Natural killer cell treated with Interleukin-12 subunit alpha and Interleukin-12 subunit beta and Interleukin-15 and Interleukin-18, amount 100 ng/mL, for 72 hours (primary cell): ENCODE data around the gene ACOXL. TPM values are rescaled to one million over a fixed set of nuclear protein-coding genes. Genes with fewer than 3 reads are reported as not detected.

ENCODE experiments used
- ATAC-seq, 2 donors: fragments of 150-1000 bp; cut with Tn5 transposase in 1 of 2; sonication (Bioruptor Pico), chemical (Tn5 transposase) in 1 of 2; 2 replicates each; pipeline ENCODE4 v1.10.0; 2021
- DNase-seq: peaks from one replicate; pipeline ENCODE4 v3.0.0; 2022; ENCODE audit warnings: low spot score
- H3K27ac Mint-ChIP-seq, 2 donors: 1 replicate in 1 of 2; 2 replicates in 1 of 2; pipeline ENCODE4 v1.8.0; 2022; ENCODE audit warnings: mixed read lengths in 2 of 2, mild to moderate bottlenecking in 1 of 2, moderate library complexity in 1 of 2
- H3K27me3 Mint-ChIP-seq, 2 donors: 1 replicate in 1 of 2; 2 replicates in 1 of 2; pipeline ENCODE4 v1.8.0; 2022; ENCODE audit warnings: mixed read lengths in 2 of 2
- H3K36me3 Mint-ChIP-seq: one replicate; pipeline ENCODE4 v1.8.0; 2022; ENCODE audit warnings: mixed read lengths
- H3K4me1 Mint-ChIP-seq, 2 donors: 1 replicate in 1 of 2; 2 replicates in 1 of 2; pipeline ENCODE4 v1.8.0; 2022; ENCODE audit warnings: low read depth in 2 of 2, mixed read lengths in 2 of 2, mild to moderate bottlenecking in 1 of 2
- H3K4me3 Mint-ChIP-seq: one replicate; pipeline ENCODE4 v1.8.0; 2022; ENCODE audit warnings: mixed read lengths
- H3K9me3 Mint-ChIP-seq: 2 replicates; pipeline ENCODE4 v1.8.0; 2022; ENCODE audit warnings: mixed read lengths
- total RNA-seq, 2 donors: library from RNA; stranded (reverse); gene quantifications; one replicate each; pipeline ENCODE4 v1.2.3, GENCODE V29; 2022

ACOXL gene
- total RNA-seq, 2 donors from 2014 or later, result 1.4 to 2.5 TPM

DNA sequence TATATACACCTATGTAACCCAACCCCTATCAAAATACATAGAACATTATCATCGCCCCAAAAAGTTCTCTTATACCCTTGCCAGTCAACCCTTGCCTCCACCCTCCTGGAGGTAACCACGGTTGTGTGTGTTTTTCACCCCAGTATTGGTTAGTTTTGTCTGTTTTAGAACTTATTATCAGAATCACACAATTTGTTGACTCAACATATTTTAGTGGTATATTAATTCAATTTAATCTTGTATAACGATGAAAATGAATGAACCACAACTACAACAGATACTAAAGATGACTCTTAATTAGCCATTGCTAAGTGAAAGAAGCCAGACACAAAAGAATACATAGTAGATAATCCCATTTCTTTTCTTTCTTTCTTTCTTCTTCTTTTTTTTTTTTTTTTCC lies 19.3 kb downstream of the ACOXL start:
- no peaks in the 10 kb centered on the region for H3K36me3 Mint-ChIP-seq
- ATAC-seq, result no peak
- no peak overlapping the region for H3K27ac Mint-ChIP-seq
- H3K27me3 Mint-ChIP-seq, result peaks cover 19 to 29% of the 10 kb centered on the region in 2 donors
- peaks cover 14 to 17% of the 10 kb centered on the region in 2 donors for H3K4me1 Mint-ChIP-seq
- H3K4me3 Mint-ChIP-seq, result no peak overlapping the region
- no peaks in the 10 kb centered on the region for H3K9me3 Mint-ChIP-seq
- no peak for DNase-seq

DNA sequence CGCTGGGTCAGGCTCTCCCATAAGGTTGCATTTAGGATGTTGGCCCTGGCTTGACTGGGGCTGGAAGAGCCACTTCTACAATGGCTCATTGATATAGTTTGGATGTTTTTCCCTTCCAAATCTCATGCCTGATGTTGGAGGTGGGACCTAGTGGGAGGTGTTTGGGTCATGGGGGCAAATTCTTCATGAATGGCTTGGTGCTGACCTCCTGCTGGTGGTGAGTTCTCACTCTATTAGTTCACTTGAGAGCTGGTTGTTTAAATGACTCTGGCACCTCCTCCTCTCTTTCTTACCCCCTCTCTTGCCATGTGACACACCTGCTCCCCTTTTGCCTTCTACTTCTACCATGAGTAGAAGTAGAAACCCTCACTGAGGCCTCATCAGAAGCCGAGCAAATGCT lies 20.5 kb downstream of the ACOXL start:
- no peak overlapping the region for H3K27ac Mint-ChIP-seq
- no peak overlapping the region for H3K4me3 Mint-ChIP-seq
- H3K27me3 Mint-ChIP-seq, result peaks cover 20 to 29% of the 10 kb centered on the region in 2 donors
- ATAC-seq (no peak), DNase-seq (no peak)
- no peaks in the 10 kb centered on the region for H3K9me3 Mint-ChIP-seq
- peaks cover 11 to 12% of the 10 kb centered on the region in 2 donors for H3K4me1 Mint-ChIP-seq
- H3K36me3 Mint-ChIP-seq, result no peaks in the 10 kb centered on the region

DNA sequence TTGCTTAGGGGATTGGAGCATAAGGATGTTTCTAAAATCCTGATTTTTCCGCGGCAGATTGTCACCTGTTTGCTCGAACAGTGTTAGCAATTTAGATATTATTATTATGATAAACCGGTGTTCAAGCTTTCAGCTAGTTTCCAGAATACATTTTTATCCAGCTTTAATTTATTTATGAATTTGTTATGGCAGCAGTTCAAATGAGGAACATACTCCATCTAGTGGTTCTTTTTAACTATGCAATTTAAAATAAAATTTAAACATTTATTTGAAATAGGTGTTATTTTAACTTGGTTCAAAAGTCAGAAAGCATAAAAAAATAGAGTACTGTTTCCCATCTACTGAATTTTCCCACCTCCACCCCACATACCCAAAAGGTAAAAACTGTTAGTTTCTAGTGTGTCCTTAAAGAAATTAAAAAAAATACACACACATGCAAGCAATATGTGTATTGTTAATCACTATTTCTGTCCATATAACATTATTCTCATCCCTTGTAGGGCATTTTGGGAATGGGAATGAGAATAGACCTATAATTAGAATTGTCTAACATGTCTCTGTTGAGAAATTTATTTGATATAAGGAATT lies 23.2 kb downstream of the ACOXL start:
- H3K9me3 Mint-ChIP-seq, result no peaks in the 10 kb centered on the region
- DNase-seq, result no peak
- H3K27ac Mint-ChIP-seq, result peak overlapping the region in 1 of 2 donors; percentile 36

DNA sequence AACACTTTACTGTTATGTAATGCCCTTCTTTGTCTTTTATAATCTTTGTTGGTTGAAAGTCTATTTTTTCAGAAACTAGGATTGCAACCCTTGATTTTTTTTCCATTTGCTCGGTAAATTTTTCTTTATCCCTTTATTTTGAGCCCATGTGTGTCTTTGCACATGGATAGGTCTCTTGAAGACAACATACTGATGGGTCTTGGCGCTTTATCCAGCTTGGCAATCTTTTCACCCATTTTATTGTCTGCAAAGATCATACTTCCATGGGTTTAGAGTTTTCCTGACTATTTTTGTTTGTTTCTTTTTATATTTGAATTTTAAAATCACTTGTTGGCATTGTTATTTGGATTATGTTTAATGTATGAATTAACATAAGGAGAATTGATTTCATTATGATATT lies 27.0 kb downstream of the ACOXL start:
- ATAC-seq, result no peak
- Mint-ChIP-seq H3K36me3 (peaks cover 17% of the 10 kb centered on the region), H3K27ac (no peak overlapping the region), H3K4me1 (no peaks in the 10 kb centered on the region), H3K27me3 (peaks cover 27 to 44% of the 10 kb centered on the region in 2 donors), H3K4me3 (no peak overlapping the region), H3K9me3 (no peaks in the 10 kb centered on the region)
- DNase-seq, result no peak

More for the DNA sequence above, 23.2 kb downstream of the ACOXL start:
- Mint-ChIP-seq H3K4me1 (no peaks in the 10 kb centered on the region), H3K36me3 (peaks cover 11% of the 10 kb centered on the region), H3K4me3 (no peak overlapping the region), H3K27me3 (peaks cover 30 to 32% of the 10 kb centered on the region in 2 donors)
- ATAC-seq, result no peak

DNA sequence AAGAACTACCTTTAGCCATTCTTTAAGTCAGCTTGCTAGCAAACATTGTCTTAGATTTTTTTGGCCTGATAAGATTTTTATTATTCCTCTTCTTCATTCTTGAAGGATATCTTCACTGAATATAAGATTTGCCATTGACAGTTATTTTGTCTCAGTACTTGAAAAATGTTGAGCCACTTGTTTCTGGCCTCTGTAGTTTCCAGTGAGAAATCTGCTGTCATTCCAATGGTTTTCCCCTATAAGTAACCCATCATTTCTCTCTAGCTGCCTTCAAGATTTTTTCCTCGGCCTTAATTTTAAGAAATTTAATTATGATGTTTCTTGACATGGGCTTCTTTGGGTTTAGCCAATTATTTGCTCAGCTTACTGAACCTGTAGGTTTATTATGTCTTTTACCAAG lies 32.6 kb downstream of the ACOXL start:
- Mint-ChIP-seq H3K4me1 (no peaks in the 10 kb centered on the region), H3K27me3 (peaks cover 13 to 41% of the 10 kb centered on the region in 2 donors), H3K4me3 (no peak overlapping the region), H3K27ac (no peak overlapping the region), H3K36me3 (peaks cover 6% of the 10 kb centered on the region), H3K9me3 (no peaks in the 10 kb centered on the region)
- ATAC-seq, result no peak
- DNase-seq, result no peak

DNA sequence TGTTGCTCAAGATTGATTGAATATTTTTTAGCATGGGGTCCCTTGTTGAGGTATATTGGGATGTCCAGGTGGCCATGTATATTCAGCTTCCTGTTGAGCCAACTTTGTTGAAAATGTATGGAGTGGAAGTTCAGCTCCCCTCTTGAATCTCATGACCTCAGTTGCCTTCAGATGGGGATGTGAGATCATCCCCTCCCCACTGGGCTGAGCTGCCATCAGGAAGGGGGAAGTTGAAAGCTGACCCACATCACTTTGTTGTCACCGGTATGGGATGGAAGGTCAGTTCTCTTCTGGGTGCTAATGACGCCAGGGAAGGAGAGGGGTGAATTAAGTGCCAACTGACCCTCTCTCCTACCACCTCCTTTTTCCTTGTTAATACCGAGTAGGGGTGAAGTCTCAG lies 33.9 kb downstream of the ACOXL start:
- H3K4me3 Mint-ChIP-seq, result no peak overlapping the region
- no peak overlapping the region for H3K27ac Mint-ChIP-seq
- no peak for DNase-seq
- no peaks in the 10 kb centered on the region for H3K4me1 Mint-ChIP-seq
- peaks cover 13 to 45% of the 10 kb centered on the region in 2 donors for H3K27me3 Mint-ChIP-seq
- ATAC-seq, result no peak
- peaks cover 6% of the 10 kb centered on the region for H3K36me3 Mint-ChIP-seq
- no peaks in the 10 kb centered on the region for H3K9me3 Mint-ChIP-seq

DNA sequence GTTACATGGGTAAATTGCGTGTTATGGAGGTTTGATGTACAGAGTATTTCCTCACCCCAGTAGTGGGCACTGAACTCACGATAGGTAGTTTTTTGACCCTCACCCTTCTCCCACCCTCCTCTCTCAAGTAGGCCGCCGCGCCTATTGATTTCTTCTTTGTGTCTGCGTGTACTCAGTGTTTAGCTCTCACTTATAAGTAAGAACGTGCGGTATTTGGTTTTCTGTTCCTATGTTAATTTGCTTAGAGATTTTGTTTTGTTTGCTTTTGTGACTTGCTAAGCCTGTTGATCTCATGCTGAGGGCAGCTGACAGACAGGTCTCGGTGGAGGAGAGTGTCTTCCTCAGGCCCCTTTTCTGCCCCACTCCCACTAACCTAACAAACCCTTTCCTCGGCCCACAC lies 36.2 kb downstream of the ACOXL start:
- H3K9me3 Mint-ChIP-seq, result no peaks in the 10 kb centered on the region
- no peaks in the 10 kb centered on the region for H3K36me3 Mint-ChIP-seq
- no peak for DNase-seq
- no peak overlapping the region for H3K27ac Mint-ChIP-seq
- H3K27me3 Mint-ChIP-seq, result peaks cover 7 to 32% of the 10 kb centered on the region in 2 donors
- no peak overlapping the region for H3K4me3 Mint-ChIP-seq
- ATAC-seq, result no peak
- no peaks in the 10 kb centered on the region for H3K4me1 Mint-ChIP-seq

DNA sequence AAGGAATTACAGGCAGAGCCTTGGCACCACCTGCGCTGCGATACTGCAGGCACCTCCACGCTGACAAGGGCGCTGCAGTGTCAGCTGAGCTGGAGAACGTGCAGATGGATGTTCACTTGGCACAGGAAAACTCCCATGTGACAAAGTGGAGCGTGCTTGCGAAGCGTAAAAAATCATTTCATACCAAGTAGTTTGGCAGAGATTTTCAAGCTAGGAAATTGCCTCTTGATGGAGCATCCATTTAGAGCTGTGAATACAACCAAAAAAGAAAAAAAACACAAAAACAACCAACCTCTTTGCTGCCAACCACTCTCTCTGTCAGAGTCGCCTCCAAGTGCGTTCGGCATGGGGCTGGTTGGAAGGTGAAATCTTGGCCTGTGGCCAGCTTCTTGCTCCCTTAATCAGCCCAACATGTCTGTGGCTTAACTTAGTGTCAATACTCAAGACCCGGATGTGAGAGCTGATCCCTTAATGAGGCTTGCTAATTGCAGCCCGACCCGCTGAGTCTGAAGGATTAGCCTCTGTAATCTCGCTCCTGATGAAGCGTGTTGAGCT lies 38.1 kb downstream of the ACOXL start:
- Mint-ChIP-seq H3K36me3 (no peaks in the 10 kb centered on the region), H3K4me3 (no peak overlapping the region), H3K9me3 (no peaks in the 10 kb centered on the region), H3K27ac (no peak overlapping the region), H3K4me1 (no peaks in the 10 kb centered on the region), H3K27me3 (peaks cover 12 to 43% of the 10 kb centered on the region in 2 donors)
- DNase-seq, result no peak
- no peak for ATAC-seq

DNA sequence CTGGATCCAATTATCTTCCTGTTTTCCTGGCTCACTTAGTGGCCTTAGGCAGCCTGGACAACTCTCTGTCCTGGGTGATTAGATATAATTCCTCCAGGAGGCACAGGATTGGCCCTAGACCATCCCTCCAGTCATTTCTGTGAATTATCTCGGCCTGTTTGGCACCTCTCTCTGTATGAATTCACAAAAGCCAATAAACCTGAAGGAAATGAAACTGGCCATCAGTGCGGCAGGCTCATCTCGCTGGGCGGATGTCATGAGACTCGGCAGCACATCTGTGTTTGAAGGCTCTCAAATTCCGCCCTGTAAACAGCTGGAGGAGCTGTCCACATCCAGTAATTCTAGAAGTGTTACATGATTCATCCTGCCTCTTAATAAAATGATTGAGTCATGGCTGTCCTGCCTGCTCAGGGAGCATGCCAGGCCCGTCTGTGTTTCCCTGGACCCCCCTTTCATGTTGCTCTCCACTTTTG lies 38.6 kb downstream of the ACOXL start:
- Mint-ChIP-seq H3K9me3 (no peaks in the 10 kb centered on the region), H3K4me1 (no peaks in the 10 kb centered on the region), H3K36me3 (no peaks in the 10 kb centered on the region), H3K27ac (peak overlapping the region in 1 of 2 donors; percentile 29), H3K27me3 (peaks cover 14 to 46% of the 10 kb centered on the region in 2 donors), H3K4me3 (no peak overlapping the region)
- ATAC-seq (no peak), DNase-seq (no peak)

DNA sequence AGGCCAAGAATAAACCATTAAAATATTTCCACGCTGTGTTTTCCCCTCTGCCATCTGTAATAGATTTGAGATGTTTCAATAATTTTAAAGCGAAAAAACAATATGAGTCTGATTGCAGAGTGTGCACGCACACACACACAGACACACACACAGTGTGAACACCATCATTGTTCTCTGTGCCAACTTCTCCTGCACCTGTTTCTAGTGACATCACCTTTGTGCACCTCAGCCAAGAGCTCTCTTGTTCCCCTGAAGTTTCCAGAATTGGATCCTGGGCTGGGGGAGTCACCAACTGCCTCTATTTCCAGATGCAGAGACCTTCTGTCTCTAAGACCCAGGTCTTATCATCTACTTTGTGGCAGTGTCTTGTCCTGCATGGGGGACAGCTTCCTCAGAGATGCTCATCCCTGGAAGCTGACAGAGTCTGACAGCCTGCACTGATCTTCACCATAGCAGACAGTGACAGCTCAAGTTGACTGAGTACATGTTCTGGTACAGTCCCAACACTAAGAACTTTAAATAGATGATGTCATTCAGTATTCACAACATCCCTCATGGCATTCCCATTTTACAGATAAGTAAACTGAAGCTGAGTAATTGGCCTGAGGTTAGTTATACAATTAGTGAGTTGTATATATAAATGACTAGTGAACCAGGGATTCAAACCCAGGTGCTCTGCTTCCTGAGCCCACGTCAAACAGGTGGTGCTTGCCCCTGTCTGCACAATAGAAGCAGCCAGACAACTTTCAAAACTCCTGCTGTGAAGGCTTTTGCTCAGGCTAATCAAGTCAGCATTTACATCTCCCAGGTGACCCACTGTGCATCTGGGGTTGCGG lies 39.4 kb downstream of the ACOXL start:
- Mint-ChIP-seq H3K4me1 (no peaks in the 10 kb centered on the region), H3K27me3 (peaks cover 18 to 50% of the 10 kb centered on the region in 2 donors), H3K27ac (peak overlapping the region in 1 of 2 donors; percentile 29), H3K36me3 (no peaks in the 10 kb centered on the region), H3K9me3 (no peaks in the 10 kb centered on the region), H3K4me3 (no peak overlapping the region)
- ATAC-seq, result no peak
- DNase-seq, result no peak

DNA sequence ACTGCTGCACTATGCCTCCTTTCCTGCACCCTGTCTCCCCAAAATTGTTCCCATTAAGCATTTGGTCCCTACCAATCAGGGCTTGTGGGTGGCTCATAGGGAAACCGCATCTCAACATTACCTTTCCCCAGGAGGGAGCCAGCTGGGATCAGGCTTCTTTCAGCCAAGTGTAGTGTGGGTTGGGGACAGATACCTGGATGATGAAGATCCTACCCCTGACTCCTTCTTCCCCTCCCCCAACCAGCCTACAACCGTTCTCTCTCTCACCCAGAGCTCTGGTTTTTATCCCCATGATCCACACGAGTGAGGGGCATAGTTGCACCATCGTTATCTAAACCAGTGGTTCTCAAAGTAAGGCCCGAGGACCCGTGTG lies 40.0 kb downstream of the ACOXL start:
- DNase-seq (no peak), ATAC-seq (no peak)
- H3K36me3 Mint-ChIP-seq, result no peaks in the 10 kb centered on the region
- peaks cover 19 to 50% of the 10 kb centered on the region in 2 donors for H3K27me3 Mint-ChIP-seq
- H3K4me3 Mint-ChIP-seq, result no peak overlapping the region
- no peak overlapping the region for H3K27ac Mint-ChIP-seq
- H3K9me3 Mint-ChIP-seq, result no peaks in the 10 kb centered on the region
- H3K4me1 Mint-ChIP-seq, result no peaks in the 10 kb centered on the region

DNA sequence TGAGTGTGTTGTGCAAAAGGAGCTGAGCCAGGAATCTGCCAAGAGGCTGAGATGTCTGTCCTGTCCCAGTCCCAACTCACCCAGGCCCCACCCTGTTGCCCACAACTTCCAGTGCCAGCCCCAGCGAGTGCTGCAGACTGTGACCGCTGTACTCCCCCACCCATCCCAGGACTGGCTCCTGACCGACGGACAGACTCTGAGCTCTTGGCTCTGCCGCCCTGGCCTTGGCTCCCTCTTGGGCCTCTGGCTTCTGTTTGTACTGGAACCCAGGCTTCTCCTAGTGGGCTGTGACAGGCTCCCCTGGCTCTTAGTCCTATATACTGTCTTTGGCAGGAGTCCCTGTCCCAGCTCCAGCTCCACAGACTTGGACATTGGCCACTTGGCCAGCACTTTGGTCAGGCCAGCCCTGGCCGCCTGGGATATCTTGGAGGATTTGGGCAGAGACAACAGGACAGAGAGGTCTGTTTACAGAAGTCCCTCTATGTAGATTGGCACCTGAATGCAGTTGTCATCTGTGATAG lies 41.1 kb downstream of the ACOXL start:
- H3K27me3 Mint-ChIP-seq, result peaks cover 19 to 48% of the 10 kb centered on the region in 2 donors
- no peak overlapping the region for H3K4me3 Mint-ChIP-seq
- peak in 1 of 2 donors; percentile 32 for ATAC-seq
- no peaks in the 10 kb centered on the region for H3K36me3 Mint-ChIP-seq
- no peaks in the 10 kb centered on the region for H3K9me3 Mint-ChIP-seq
- no peak for DNase-seq
- no peak overlapping the region for H3K27ac Mint-ChIP-seq
- peaks cover 0 to 2% of the 10 kb centered on the region in 2 donors for H3K4me1 Mint-ChIP-seq

DNA sequence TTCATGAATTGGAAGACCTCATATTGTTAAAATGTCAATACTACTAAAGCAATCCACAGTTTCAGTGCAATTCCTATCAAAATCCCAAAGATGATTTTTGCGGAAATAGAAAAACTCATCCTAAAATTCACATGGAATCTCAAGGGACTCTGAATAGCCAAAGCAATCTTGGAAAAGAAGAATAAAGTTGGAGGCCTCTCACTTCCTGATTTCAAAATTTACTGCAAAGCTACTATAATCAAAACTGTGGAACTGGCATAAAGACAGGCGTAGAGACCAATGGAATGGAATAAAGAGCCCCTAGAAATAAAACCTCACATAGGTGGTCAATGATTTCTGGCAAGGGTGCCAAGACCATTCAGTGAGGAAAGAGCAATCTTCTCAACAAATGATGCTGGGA lies 42.3 kb downstream of the ACOXL start:
- H3K9me3 Mint-ChIP-seq, result no peaks in the 10 kb centered on the region

More for the DNA sequence above, 42.3 kb downstream of the ACOXL start:
- ATAC-seq, result no peak
- DNase-seq, result no peak
- Mint-ChIP-seq H3K36me3 (no peaks in the 10 kb centered on the region), H3K27ac (no peak overlapping the region), H3K4me1 (peaks cover 0 to 2% of the 10 kb centered on the region in 2 donors), H3K4me3 (no peak overlapping the region), H3K27me3 (peaks cover 24 to 54% of the 10 kb centered on the region in 2 donors)
